ENCODE results near the gene KLRK1. TPM values are rescaled to one million over a fixed set of nuclear protein-coding genes. Genes with fewer than 3 reads are reported as not detected.

Gene KLRK1
- total and polyA plus RNA-seq, 2 of the 4 experiments (the other 2 are of a cell fraction), result not detected

DNA sequence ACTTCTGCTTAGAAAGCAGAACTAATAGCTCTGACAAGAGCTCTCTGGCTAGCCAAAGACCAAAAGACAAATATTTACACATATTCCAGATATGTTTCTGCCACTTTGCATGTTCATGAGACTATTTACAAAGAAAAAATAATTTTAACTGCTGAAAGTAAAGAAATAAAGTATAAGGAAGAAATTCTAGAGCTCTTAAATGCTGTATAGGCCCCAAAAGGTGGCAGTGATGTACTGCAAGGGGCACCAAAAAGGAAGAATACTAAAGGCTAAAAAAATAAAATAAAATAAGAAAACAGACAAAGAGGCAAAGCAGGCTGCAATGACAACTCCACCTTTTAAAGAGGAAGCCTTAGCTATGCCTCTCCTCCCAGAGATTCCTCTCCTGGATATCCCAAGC is 23.0 kb downstream of the KLRK1 start:
- CTCF ChIA-PET, result interaction anchor here (0.6 to 1.2 kb wide), 8 partner anchors 15 to 351 kb away, joined by 3 to 5 read pairs (median 3); partner anchors contain the start of gene MAGOHB

More for the DNA sequence above, 23.0 kb downstream of the KLRK1 start:
- no TSS peak for BruUV-seq (replicated peaks)
- TF ChIP-seq, protein P1, sequence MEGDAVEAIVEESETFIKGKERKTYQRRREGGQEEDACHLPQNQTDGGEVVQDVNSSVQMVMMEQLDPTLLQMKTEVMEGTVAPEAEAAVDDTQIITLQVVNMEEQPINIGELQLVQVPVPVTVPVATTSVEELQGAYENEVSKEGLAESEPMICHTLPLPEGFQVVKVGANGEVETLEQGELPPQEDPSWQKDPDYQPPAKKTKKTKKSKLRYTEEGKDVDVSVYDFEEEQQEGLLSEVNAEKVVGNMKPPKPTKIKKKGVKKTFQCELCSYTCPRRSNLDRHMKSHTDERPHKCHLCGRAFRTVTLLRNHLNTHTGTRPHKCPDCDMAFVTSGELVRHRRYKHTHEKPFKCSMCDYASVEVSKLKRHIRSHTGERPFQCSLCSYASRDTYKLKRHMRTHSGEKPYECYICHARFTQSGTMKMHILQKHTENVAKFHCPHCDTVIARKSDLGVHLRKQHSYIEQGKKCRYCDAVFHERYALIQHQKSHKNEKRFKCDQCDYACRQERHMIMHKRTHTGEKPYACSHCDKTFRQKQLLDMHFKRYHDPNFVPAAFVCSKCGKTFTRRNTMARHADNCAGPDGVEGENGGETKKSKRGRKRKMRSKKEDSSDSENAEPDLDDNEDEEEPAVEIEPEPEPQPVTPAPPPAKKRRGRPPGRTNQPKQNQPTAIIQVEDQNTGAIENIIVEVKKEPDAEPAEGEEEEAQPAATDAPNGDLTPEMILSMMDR (conservative IDR thresholded peaks at IDR 0.05; ENCODE audit: low read depth, low read length), result peak; percentile 47
- no peak for TF ChIP-seq MAFK (IDR thresholded peaks at IDR 0.05; ENCODE audit: low read depth, low read length)
- no peak for TF ChIP-seq RCOR1 (IDR thresholded peaks at IDR 0.05; ENCODE audit: insufficient replicate concordance, low read length)
- TF ChIP-seq CEBPB (IDR thresholded peaks at IDR 0.05; ENCODE audit: low read depth, low read length), result no peak
- TF ChIP-seq, protein P2, sequence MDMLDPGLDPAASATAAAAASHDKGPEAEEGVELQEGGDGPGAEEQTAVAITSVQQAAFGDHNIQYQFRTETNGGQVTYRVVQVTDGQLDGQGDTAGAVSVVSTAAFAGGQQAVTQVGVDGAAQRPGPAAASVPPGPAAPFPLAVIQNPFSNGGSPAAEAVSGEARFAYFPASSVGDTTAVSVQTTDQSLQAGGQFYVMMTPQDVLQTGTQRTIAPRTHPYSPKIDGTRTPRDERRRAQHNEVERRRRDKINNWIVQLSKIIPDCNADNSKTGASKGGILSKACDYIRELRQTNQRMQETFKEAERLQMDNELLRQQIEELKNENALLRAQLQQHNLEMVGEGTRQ (IDR thresholded peaks at IDR 0.05; ENCODE audit: low read depth, low read length), result no peak
- no peak for TF ChIP-seq NFE2L2 (IDR thresholded peaks at IDR 0.05; ENCODE audit: low read depth, low read length)
- no peak for TF ChIP-seq FOS (IDR thresholded peaks at IDR 0.05; ENCODE audit: low read depth, low read length)
- no peak for TF ChIP-seq ELK1 (IDR thresholded peaks at IDR 0.05; ENCODE audit: borderline replicate concordance, low read depth, low read length)
- TF ChIP-seq RFX5 (IDR thresholded peaks at IDR 0.05; ENCODE audit: low read depth, low read length), result no peak
- TF ChIP-seq BHLHE40 (IDR thresholded peaks at IDR 0.05; ENCODE audit: low read depth, low read length), result no peak
- TF ChIP-seq CHD1 (IDR thresholded peaks at IDR 0.05; ENCODE audit: low read depth, low read length), result no peak
- peak; percentile 40; the same call in 1 of the 2 replicates for TF ChIP-seq RAD21 (IDR thresholded peaks at IDR 0.05; ENCODE audit: low read length)
- no peak for TF ChIP-seq MAZ (IDR thresholded peaks at IDR 0.05; ENCODE audit: borderline replicate concordance, low read depth, low read length)
- TF ChIP-seq SMC3 (IDR thresholded peaks at IDR 0.05; ENCODE audit: low read depth, low read length), result peak; percentile 23; the same call in 1 of the 2 replicates
- no peak for TF ChIP-seq MXI1 (IDR thresholded peaks at IDR 0.05; ENCODE audit: borderline replicate concordance, low read depth, low read length)
- TF ChIP-seq POLR2A (IDR thresholded peaks at IDR 0.05; ENCODE audit: low read depth, low read length), result no peak
- Histone ChIP-seq H2AK9ac (replicated peaks; ENCODE audit: low read depth, low read length, poor library complexity) (no peak overlapping the region), H2BK20ac (ENCODE audit: low read depth, low read length) (no peak overlapping the region), H2AK5ac (ENCODE audit: low read depth, low read length) (no peak overlapping the region), H2BK15ac (ENCODE audit: low read depth, low read length) (no peak overlapping the region), H2BK5ac (ENCODE audit: low read depth, low read length, poor library complexity, severe bottlenecking) (no peak overlapping the region), H3K4me2 (ENCODE audit: low read depth, low read length) (no peak overlapping the region), H3K4me3 (ENCODE audit: insufficient read depth, low read depth, low read length) (no peak overlapping the region), H3K56ac (ENCODE audit: extremely low read depth, insufficient read depth, low read length) (no peak overlapping the region), H3K14ac (replicated peaks; ENCODE audit: low read depth, low read length) (no peak overlapping the region), H4K91ac (ENCODE audit: insufficient read depth, low read depth, low read length) (no peak overlapping the region), H2BK120ac (ENCODE audit: low read depth, low read length) (no peak overlapping the region), H4K20me1 (ENCODE audit: insufficient read depth, low read length) (no peaks in the 10 kb centered on the region), H3K4ac (ENCODE audit: low read depth, low read length) (no peak overlapping the region), H3K4me1 (ENCODE audit: control insufficient read depth, insufficient read depth, low read length) (peaks cover 22% of the 10 kb centered on the region), H2AFZ (replicated peaks; ENCODE audit: low read length, poor library complexity) (no peak overlapping the region), H3K27ac (ENCODE audit: insufficient read depth, low read length) (no peak overlapping the region), H3K18ac (ENCODE audit: low read depth, low read length) (no peak overlapping the region), H3K9ac (ENCODE audit: low read depth, low read length) (no peak overlapping the region), H3K9me3 (ENCODE audit: control insufficient read depth, insufficient read depth, low read length) (no peaks in the 10 kb centered on the region), H3K27me3 (ENCODE audit: control insufficient read depth, insufficient read depth, low read length) (no peaks in the 10 kb centered on the region), H3K23ac (ENCODE audit: low read depth, low read length) (no peak overlapping the region), H3K36me3 (ENCODE audit: control insufficient read depth, insufficient read depth, low read length) (no peaks in the 10 kb centered on the region), H3K9me1 (ENCODE audit: insufficient read depth, low read length) (no peaks in the 10 kb centered on the region), H4K5ac (ENCODE audit: low read depth, low read length) (no peak overlapping the region), H3K79me1 (ENCODE audit: low read depth in 1 of 2, low read length in 2 of 2) (no peaks in the 10 kb centered on the region), H4K8ac (ENCODE audit: low read depth in 2 of 2, low read length in 2 of 2) (no peak overlapping the region; a peak in 1 of 4 replicates)
- intact Hi-C loops (cut with micrococcal nuclease), result loop anchor here (1.0 to 2.0 kb wide), 4 partner anchors 130 to 383 kb away; partner anchors contain the start of gene STYK1
- dilution Hi-C loops (cut with HindIII; ENCODE audit: low sequenced_read_pairs, unreplicated experiment), result no loop called here
- POLR2A ChIA-PET (ENCODE audit: unreplicated experiment), result no interaction called here
- ATAC-seq (ENCODE audit: low read depth) (no peak), DNase-seq (no peak)
- in situ Hi-C loops (cut with MboI; ENCODE audit: low sequenced_read_pairs), result no loop called here
